GM19043 (cell line): ENCODE measurements around the gene DHRS12.

Experiments
- ATAC-seq: cut with Tn5 transposase; IDR thresholded peaks from one replicate; pipeline ENCODE4 v1.9.1; 2021; ENCODE audit warnings: low read depth; ENCODE audit not compliant: unreplicated experiment

DHRS12 gene

DNA sequence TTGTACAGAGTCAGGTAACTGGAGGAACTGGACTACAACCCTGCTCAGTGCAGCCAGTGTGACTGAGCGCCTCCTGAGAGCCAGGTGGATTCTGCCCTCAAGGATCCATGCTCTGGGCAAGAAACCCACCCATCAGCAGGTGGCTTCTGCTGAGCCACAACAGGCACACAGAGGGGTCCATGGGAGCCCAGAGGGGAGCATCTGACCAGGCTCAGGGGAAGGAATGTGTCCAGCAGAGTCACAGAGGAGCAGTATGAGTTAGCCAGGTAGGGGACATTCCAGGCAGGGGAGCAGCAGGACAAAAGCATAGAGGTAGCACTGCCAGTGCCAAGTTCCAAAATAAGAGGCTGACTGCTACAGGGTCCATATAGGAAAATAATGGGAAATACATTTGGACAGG lies 19.9 kb downstream of the DHRS12 start:
- no peak for ATAC-seq

DNA sequence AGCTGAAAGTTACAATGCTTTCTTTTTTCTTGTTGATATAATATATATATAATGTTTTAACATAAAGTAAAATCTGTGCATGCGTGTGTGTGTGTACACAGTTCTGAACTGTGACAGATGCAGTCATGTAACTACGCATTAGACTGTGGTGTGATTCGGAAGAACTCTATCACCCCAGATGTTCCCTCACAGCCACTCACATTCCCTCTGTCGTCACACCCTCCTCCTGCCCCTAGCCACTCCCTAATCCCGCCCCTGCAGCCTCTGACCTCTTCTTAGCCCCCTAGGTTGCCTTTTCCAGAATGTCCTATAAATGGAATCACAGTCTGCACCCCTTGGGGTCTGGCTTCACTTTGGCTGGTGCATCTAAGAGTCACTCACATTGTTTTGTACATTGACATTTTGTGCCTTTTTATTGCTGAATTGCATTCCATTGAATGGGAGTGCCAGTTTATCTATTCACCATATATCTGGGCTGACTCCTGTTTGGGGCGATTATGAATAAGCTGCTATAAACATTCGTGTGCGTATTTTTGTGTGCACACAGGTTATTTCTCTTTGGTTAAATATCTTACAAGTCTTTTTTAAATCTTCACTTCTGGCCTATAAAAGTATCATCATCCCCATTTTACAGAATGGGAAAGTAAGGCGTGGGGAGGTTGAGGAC lies 20.4 kb downstream of the DHRS12 start:
- no peak for ATAC-seq

DNA sequence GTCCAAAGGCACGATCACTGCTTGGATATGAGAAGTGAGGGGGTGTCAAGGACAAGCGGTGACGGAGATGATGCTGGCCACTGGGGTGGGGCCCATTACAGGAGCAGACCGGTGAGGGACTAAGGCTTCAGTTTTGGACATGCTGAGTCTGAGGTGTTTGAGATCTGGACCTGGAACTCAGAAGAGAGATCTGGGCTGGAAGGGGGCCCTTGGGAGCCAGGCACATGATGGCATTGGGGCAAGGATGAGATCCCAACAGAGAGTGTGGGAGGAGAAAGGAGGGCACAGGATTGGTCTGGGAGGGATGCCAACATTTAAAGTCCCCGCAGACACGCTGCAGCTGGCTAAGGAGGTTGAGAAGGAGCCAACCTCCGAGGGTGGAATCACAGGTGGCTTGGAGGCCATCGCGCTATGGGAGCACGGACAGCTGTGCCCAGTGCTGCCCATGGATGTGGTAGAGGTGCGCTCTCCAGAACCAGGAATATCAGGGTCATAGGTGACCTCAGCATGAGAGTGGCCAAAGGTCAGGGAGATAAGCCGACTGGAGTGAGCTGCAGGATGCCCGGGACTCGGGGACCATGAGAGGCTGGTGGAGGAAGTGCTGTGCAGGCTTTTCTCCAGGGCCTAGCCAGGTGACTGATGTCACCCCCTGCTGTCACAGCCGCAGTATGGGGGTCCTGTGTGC lies 21.8 kb downstream of the DHRS12 start:
- no peak for ATAC-seq

DNA sequence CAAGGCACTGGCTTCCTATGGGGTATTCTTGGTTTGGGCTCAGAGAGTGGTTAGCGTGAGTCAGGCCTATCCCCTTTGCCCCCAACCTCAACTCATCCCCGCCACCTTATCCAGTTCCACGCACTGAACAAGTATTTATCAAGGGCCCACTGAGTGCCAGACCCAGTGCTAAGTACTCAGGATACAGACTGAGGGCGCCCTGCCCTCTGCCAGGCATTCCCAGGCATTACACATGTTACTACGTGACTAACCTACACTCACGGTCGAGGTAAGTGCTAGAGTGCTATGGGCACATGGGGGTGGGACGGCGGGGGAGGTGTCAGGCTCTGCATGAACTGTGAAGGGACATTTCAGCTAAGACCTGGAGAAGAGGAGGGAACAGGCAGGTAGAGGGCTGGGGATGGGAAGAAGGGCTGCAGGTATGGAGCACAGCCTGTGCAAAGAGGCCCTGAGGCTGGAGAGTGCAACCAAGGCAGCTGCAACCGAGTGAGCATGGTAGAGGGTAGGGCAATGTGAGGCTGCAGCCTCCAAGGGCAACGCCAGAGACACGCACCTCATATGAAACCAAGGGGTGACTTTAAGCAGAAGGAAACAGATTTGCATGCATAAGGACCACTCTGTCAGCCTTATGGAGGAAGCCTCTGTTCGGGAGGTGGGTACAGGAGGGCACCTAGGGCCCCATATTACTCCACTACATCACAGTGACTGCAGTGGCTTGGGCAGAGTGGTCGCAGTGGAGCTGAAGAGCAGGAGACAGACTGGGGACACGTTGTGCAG lies 22.5 kb downstream of the DHRS12 start:
- ATAC-seq: no peak

- ATAC-seq: no peak
Measured at GRCh38 chr13:51780099-51780498, 23.9 kb downstream of the DHRS12 start.

DNA sequence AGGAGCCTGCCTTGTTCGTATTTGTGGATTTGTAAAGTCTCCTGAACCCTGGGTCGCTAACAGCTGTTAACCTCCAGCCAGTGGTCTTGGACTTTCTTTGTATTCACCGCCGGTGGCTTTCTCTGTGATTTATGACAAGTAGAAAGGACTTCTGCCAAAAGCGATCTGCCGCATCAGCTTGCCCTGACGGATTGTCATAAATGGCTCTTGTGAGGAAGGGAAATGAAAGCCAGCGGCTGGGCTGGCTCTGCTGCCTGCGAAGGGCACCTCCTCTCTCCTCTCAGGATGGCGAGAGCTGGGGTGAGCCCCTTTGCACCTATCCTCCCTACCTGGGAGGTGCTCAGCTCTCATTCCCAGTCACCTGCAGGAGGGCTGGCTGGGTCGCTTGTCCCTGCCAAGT lies 25.6 kb downstream of the DHRS12 start:
- ATAC-seq: no peak

DNA sequence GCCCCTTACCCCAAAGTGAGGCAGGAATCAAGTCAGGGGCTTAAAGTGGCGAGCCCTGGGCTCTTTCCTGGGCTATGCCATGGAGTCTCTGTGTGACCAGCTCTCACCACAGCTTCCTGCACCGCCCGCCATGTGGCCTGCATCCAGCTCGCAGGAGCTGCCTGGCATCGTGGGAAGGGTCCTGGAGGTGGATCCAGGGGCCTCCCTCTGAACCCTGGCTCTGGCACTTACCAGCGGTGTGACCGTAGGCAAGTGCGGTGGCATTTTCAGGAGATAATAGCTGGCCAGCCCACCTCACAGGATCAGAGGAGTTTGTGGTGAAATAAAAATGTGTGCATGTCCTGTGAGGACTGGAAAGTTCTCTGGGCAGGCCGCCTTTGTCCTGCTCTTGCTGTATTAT lies 26.0 kb downstream of the DHRS12 start:
- no peak for ATAC-seq

- no peak for ATAC-seq
Measured at GRCh38 chr13:51776179-51776578, 27.8 kb downstream of the DHRS12 start.

- ATAC-seq: no peak
Measured at GRCh38 chr13:51773515-51773914, 30.4 kb downstream of the DHRS12 start.

DNA sequence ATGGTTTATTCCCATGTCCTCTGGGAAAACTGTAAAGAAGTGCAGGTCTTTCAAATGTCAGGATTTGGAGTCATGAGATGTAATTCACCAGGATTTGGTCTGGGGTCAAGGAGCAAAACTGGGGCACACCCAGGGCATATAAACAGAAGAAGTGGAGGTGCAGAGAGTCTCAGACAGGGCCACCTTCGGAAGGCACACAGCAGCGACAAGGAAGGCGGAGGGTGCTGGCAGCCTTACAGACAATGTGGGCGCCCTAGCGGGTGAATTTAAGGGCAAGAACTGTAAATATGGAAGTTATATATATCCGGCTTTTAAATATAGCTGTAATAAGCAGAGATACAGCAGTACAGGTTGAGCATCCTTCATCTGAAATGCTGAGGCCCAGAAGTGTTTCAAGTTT lies 31.2 kb downstream of the DHRS12 start:
- ATAC-seq: no peak

DNA sequence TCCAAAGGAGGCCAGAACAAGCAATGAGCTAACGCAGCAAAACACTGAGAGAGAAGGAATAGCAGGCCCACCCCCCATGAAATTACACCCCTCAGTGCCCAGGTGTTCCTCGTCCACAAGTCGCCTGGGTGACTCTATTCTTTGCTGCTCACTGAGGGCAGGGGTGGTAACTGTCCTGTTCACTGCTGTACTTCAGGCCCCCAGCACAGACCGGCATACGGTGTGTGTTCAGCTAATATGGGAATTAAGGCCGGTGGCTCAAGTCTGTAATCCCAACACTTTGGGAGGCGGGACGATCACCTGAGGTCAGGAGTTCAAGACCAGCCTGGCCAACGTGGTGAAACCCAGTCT lies 31.9 kb downstream of the DHRS12 start:
- ATAC-seq: no peak

DNA sequence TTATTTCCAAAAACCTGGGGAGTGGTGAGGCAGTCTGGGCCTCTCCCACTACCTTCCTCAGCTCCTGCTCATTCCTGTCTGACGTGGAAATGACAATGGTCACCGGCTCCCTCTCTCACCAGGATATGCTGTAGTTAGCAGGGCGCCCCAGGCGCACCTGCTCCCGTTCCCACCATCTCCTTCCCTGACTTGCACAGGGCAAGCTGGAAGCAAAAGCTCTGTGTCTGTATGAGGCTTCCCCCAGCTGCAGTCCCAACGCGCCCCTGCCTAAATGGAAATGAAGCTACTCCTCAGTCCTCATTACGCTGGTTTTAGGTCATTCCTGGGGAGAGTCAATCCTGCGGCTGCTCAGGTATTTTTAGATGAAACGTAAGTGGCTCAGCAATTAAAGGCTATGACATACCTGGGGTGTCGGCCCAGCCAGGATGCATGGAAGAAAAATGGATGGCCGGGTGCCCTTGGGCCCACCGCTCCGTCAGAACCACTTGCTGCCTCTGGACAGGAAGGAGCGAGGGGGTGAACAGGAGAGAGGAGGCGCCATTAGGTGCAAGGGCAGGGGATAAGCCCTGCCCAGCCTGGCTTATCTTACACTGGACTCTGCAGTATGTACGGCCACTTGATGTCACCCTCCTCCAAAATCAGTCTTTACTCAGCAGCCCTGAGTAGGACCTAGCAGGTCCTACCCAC lies 32.4 kb downstream of the DHRS12 start:
- ATAC-seq: no peak

DNA sequence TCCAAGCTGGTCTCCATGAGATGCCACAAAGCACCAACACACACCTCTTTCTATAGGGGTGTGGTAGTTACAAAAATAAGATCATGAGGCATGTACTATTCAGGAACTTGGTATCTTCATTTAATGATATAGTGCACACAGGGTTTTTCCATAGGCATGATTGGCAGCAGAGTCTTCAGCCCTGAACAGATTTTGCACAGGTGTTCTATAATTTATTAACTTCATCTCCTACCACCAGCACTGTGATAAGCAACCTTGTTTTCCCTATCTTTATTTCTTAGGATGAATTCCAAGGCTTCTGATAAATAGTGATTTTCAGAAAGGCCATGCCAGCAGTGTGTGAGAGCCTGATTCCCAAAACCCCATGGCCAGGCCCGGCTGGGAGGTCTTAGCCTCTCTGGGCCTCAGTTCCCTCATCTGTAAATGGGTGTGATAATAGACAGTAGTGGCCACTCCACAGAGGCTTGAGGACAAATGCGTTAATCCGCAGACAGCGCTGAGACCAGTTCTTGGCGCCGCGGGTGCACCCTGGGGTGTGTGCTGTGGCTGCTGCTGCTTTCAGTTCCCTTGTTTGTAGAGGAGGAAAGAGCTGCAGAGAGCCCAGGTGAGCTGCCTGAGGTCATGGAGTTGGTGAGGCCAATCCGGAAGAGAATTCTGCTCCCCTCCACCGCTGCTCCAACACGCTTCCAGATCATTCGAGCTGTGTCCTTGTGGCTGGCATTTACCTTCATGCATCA lies 33.1 kb downstream of the DHRS12 start:
- no peak for ATAC-seq

DNA sequence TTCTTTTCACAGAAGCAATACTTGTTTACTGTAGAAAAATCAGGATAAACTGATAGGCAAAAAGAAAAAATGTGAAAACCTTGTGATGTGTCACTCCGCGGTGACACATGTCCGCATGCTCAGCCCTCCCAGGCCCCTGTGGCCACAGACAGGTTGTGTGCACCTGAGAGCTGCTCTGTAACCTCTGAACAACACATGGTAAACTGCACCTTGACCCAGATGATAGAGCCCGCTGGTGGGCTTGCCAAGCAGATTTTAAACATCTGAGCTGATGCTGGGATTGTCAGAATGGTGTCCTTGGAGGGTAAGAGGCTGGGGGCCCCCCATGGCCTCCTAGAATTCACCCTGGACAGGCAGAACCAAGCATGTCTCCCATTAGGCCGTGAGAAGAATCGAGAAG lies 33.8 kb downstream of the DHRS12 start:
- ATAC-seq: no peak

GRCh38 chr13:51769455-51770127 lies 34.4 kb downstream of the DHRS12 start:
- no peak for ATAC-seq

GRCh38 chr13:51768976-51769375 lies 35.0 kb downstream of the DHRS12 start:
- ATAC-seq: no peak

DNA sequence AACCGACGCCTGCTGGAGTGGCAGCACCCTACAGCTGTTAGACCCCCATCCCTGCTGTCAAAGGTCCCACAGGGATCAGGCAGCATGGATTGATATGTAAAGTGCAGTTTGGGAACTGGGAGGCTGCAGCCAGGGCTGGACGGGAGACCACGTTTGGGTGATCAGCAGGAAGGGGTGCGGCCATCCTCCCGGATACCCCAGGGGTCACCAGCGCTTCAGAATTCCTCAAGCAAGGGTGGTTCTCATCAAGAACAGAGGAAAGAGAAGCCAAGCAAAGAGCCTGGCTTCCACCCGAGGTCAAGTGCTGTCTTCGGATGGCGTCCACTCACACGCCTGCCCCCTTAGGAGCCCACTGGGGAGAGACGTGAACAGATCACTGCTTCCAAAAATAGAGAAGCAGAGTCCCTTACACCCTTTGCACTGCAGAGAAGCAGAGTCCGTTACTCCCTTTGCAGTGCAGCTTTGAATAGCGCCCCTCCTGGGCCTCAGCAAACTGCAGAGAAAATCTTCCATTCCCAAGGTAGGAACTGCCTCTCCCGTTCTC lies 35.5 kb downstream of the DHRS12 start:
- ATAC-seq: no peak

DNA sequence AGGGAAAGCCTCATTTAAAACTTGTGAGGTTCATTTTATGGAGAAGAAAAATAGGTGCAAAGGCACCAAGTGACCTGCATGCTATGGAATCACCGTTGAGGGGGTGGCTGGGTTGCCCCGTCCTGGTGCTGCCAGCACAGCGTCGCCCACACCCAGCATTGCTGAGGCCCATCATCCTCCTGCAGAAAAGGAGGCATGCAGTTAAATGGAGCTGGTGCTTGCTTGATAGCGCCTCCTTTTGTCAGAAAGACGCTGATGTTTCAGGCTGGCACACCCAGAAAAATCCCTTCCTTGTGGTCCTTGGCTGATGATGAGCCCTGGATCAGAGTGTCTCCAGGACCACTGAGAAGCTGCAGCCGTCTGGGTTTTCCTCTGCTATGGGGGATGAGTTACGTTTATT lies 36.9 kb downstream of the DHRS12 start:
- ATAC-seq: no peak

DNA sequence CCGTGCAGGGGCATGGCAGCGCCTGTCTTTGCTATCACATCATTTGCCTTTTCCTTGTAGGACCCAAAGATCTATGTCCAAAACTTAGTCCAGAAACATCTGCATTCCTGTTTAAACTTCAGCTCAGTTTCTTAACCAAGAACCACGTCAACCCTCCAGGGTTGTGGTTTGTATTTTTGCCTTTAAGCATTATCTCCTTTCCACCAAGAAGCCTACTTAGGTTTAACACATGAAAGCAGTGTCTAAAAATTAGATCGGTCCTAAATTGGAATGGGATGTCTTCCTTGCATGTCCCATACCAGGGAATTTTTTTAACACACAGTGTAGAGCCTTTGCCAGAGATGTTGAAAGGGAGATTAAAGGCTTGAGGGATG lies 38.8 kb downstream of the DHRS12 start:
- ATAC-seq: no peak
